Stimulated activated effector memory CD8-positive, alpha-beta T cell treated with anti-CD3 and anti-CD28 coated beads, Interleukin-12 subunit alpha, Interleukin-12 subunit beta, amount 100 ng/mL, for 72 hours (primary cell): Measurements from ENCODE around the gene FARS2.

Source experiments
- ATAC-seq: fragments of 150-1000 bp; cut with Tn5 transposase; 2 replicates; pipeline ENCODE4 v1.10.0; 2021
- DNase-seq, 2 donors: peaks; one replicate each; pipeline ENCODE4 v3.0.0; 2021 to 2022; ENCODE audit warnings: low spot score in 2 of 2
- H3K27ac Mint-ChIP-seq: one replicate; pipeline ENCODE4 v1.8.0; 2022; ENCODE audit warnings: mild to moderate bottlenecking, mixed read lengths
- H3K36me3 Mint-ChIP-seq: one replicate; pipeline ENCODE4 v1.8.0; 2022; ENCODE audit warnings: mild to moderate bottlenecking, mixed read lengths
- H3K4me1 Mint-ChIP-seq: one replicate; pipeline ENCODE4 v1.8.0; 2022; ENCODE audit warnings: mixed read lengths
- H3K4me3 Mint-ChIP-seq: one replicate; pipeline ENCODE4 v1.8.0; 2022; ENCODE audit warnings: mild to moderate bottlenecking, mixed read lengths
- H3K9me3 Mint-ChIP-seq: one replicate; pipeline ENCODE4 v1.8.0; 2022; ENCODE audit warnings: mixed read lengths

The FARS2 gene

GRCh38 chr6:5587648-5588047 lies 326.3 kb downstream of the FARS2 start:
- no peaks in the 10 kb centered on the region for H3K4me1 Mint-ChIP-seq
- peaks cover 4% of the 10 kb centered on the region for H3K9me3 Mint-ChIP-seq
- no peaks in the 10 kb centered on the region for H3K36me3 Mint-ChIP-seq
- no peak for DNase-seq
- H3K4me3 Mint-ChIP-seq, result no peak overlapping the region
- no peak for ATAC-seq
- no peak overlapping the region for H3K27ac Mint-ChIP-seq

- Mint-ChIP-seq H3K9me3 (peaks cover 4% of the 10 kb centered on the region), H3K4me3 (no peak overlapping the region), H3K27ac (no peak overlapping the region), H3K36me3 (no peaks in the 10 kb centered on the region), H3K4me1 (no peaks in the 10 kb centered on the region)
- no peak for ATAC-seq
- no peak for DNase-seq
Measured at GRCh38 chr6:5589422-5590141, 328.3 kb downstream of the FARS2 start.

- Mint-ChIP-seq H3K27ac (no peak overlapping the region), H3K36me3 (no peaks in the 10 kb centered on the region), H3K4me3 (no peak overlapping the region), H3K4me1 (no peaks in the 10 kb centered on the region), H3K9me3 (peaks cover 4% of the 10 kb centered on the region)
- ATAC-seq, result no peak
- no peak for DNase-seq
Measured at GRCh38 chr6:5590187-5590586, 328.9 kb downstream of the FARS2 start.

- no peak for ATAC-seq
- DNase-seq, result no peak
- H3K36me3 Mint-ChIP-seq, result no peaks in the 10 kb centered on the region
- no peak overlapping the region for H3K27ac Mint-ChIP-seq
- no peaks in the 10 kb centered on the region for H3K4me1 Mint-ChIP-seq
- no peak overlapping the region for H3K4me3 Mint-ChIP-seq
- no peaks in the 10 kb centered on the region for H3K9me3 Mint-ChIP-seq
Measured at GRCh38 chr6:5592886-5593519, 331.7 kb downstream of the FARS2 start.

GRCh38 chr6:5595184-5595583 lies 333.9 kb downstream of the FARS2 start:
- H3K36me3 Mint-ChIP-seq, result no peaks in the 10 kb centered on the region
- no peaks in the 10 kb centered on the region for H3K4me1 Mint-ChIP-seq
- H3K9me3 Mint-ChIP-seq, result no peaks in the 10 kb centered on the region
- H3K27ac Mint-ChIP-seq, result no peak overlapping the region
- ATAC-seq (no peak), DNase-seq (no peak)
- H3K4me3 Mint-ChIP-seq, result no peak overlapping the region

GRCh38 chr6:5597413-5597812 lies 336.1 kb downstream of the FARS2 start:
- no peak overlapping the region for H3K27ac Mint-ChIP-seq
- H3K9me3 Mint-ChIP-seq, result no peaks in the 10 kb centered on the region
- H3K4me1 Mint-ChIP-seq, result no peaks in the 10 kb centered on the region
- no peak for DNase-seq
- no peak for ATAC-seq
- H3K36me3 Mint-ChIP-seq, result no peaks in the 10 kb centered on the region
- H3K4me3 Mint-ChIP-seq, result no peak overlapping the region

- Mint-ChIP-seq H3K4me3 (no peak overlapping the region), H3K4me1 (no peaks in the 10 kb centered on the region), H3K27ac (no peak overlapping the region), H3K9me3 (no peaks in the 10 kb centered on the region), H3K36me3 (no peaks in the 10 kb centered on the region)
- ATAC-seq (no peak), DNase-seq (no peak)
Measured at GRCh38 chr6:5598123-5598522, 336.8 kb downstream of the FARS2 start.

- no peak overlapping the region for H3K27ac Mint-ChIP-seq
- no peaks in the 10 kb centered on the region for H3K9me3 Mint-ChIP-seq
- ATAC-seq (no peak), DNase-seq (no peak)
- H3K36me3 Mint-ChIP-seq, result no peaks in the 10 kb centered on the region
- no peak overlapping the region for H3K4me3 Mint-ChIP-seq
- no peaks in the 10 kb centered on the region for H3K4me1 Mint-ChIP-seq
Measured at GRCh38 chr6:5599127-5599526, 337.8 kb downstream of the FARS2 start.

- ATAC-seq, result no peak
- Mint-ChIP-seq H3K9me3 (no peaks in the 10 kb centered on the region), H3K27ac (peak overlapping the region; percentile 3), H3K4me3 (no peak overlapping the region), H3K36me3 (no peaks in the 10 kb centered on the region), H3K4me1 (peaks cover 9% of the 10 kb centered on the region)
- no peak for DNase-seq
Measured at GRCh38 chr6:5605937-5606336, 344.6 kb downstream of the FARS2 start.

- no peaks in the 10 kb centered on the region for H3K36me3 Mint-ChIP-seq
- DNase-seq (no peak), ATAC-seq (no peak)
- peaks cover 9% of the 10 kb centered on the region for H3K4me1 Mint-ChIP-seq
- no peak overlapping the region for H3K4me3 Mint-ChIP-seq
- peak overlapping the region; percentile 3 for H3K27ac Mint-ChIP-seq
- no peaks in the 10 kb centered on the region for H3K9me3 Mint-ChIP-seq
Measured at GRCh38 chr6:5606546-5606945, 345.2 kb downstream of the FARS2 start.

- no peaks in the 10 kb centered on the region for H3K9me3 Mint-ChIP-seq
- DNase-seq (no peak), ATAC-seq (no peak)
- H3K36me3 Mint-ChIP-seq, result no peaks in the 10 kb centered on the region
- H3K4me3 Mint-ChIP-seq, result no peak overlapping the region
- peaks cover 9% of the 10 kb centered on the region for H3K4me1 Mint-ChIP-seq
- no peak overlapping the region for H3K27ac Mint-ChIP-seq
Measured at GRCh38 chr6:5610640-5611039, 349.3 kb downstream of the FARS2 start.

GRCh38 chr6:5617179-5617578 lies 355.9 kb downstream of the FARS2 start:
- Mint-ChIP-seq H3K4me1 (peaks cover 16% of the 10 kb centered on the region), H3K36me3 (no peaks in the 10 kb centered on the region), H3K27ac (no peak overlapping the region), H3K4me3 (no peak overlapping the region), H3K9me3 (no peaks in the 10 kb centered on the region)
- ATAC-seq, result no peak
- DNase-seq, result no peak

GRCh38 chr6:5619249-5619648 lies 357.9 kb downstream of the FARS2 start:
- Mint-ChIP-seq H3K4me3 (peak overlapping the region; percentile 1), H3K36me3 (no peaks in the 10 kb centered on the region), H3K9me3 (no peaks in the 10 kb centered on the region), H3K4me1 (peaks cover 16% of the 10 kb centered on the region), H3K27ac (peak overlapping the region; percentile 81)
- DNase-seq (peak in 1 of 2 donors; percentile 4), ATAC-seq (peak; percentile 92)

- Mint-ChIP-seq H3K4me1 (peaks cover 39% of the 10 kb centered on the region), H3K27ac (no peak overlapping the region), H3K4me3 (no peak overlapping the region), H3K9me3 (no peaks in the 10 kb centered on the region), H3K36me3 (no peaks in the 10 kb centered on the region)
- no peak for ATAC-seq
- DNase-seq, result no peak
Measured at GRCh38 chr6:5622276-5623005, 361.1 kb downstream of the FARS2 start.

GRCh38 chr6:5623769-5624168 lies 362.5 kb downstream of the FARS2 start:
- Mint-ChIP-seq H3K4me1 (peaks cover 43% of the 10 kb centered on the region), H3K4me3 (no peak overlapping the region), H3K27ac (no peak overlapping the region), H3K36me3 (no peaks in the 10 kb centered on the region), H3K9me3 (no peaks in the 10 kb centered on the region)
- DNase-seq (no peak), ATAC-seq (no peak)

GRCh38 chr6:5624256-5624655 lies 362.9 kb downstream of the FARS2 start:
- ATAC-seq, result no peak
- Mint-ChIP-seq H3K4me1 (peaks cover 41% of the 10 kb centered on the region), H3K36me3 (no peaks in the 10 kb centered on the region), H3K4me3 (no peak overlapping the region), H3K27ac (no peak overlapping the region), H3K9me3 (no peaks in the 10 kb centered on the region)
- no peak for DNase-seq
